Germinal center (tissue), 1 donor: Measurements from ENCODE around the gene FAM227A.

Experiments used
- DNase-seq: peaks from one replicate; pipeline ENCODE4 v3.0.0; 2012; ENCODE audit warnings: mixed read lengths, low spot score

The FAM227A gene

DNA sequence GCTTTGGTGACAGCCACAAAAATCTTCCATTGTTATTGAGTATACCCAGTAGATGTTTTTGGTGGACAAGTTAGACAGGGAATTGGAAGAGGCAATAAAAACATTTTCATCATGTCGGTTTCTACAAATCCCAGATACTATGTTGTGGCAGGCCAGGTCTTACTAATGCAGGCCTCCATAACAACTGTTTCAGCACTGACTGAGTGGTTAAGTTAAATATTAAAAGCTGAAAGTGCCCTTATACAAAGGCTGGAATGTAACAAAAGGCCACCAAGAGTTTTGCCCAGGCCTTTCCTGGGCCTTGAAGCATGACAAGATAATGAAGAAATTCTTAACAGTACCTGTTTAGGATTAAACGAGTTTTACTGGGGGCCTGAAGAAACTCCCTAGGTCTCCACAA lies 115.5 kb downstream of the FAM227A start:
- no peak for DNase-seq

DNA sequence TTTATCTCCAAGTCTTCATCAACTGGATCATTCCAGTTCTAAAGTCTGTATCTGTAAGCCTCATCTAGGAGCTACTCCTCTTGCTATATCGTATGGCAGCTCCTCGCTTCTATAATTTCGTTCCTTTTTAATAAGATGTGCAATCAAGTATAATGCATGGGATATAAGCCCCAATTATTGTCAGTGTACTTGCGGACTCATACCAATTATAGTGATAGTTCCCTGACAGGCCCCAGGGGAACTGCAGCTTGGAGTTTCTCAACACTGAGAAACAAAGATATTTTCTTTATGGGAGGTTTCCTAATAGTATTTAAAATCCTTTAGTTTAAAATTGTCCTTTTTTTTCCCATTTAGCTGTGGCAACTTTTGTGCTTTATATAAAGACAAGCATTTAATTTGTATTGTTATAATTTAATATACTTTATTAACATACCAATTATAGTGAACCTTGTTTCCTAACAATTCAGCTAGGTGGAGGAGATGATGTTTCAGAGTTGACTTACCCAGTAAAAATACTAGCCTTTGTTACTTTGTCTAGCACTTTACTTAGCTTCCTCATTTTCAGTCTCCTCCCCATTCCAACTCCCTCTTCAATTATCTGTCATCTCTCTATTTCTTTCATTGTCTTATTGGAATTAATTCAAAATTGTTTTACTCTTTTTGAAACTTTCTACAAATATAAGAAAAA lies 124.8 kb downstream of the FAM227A start:
- no peak for DNase-seq
